HEK293 (cell line): Measurements from ENCODE around the gene PTMA.

Experiments used
- CTCF ChIP-seq: fragments of 450-650 bp; formaldehyde crosslinking; IDR thresholded peaks from 2 replicates; pipeline ENCODE4 v1.5.1; 2016; ENCODE audit warnings: missing biosample characterization, missing genetic modification characterization
- ZNF501 ChIP-seq: fragments of 450-650 bp; formaldehyde crosslinking; IDR thresholded peaks from 2 replicates; pipeline ENCODE4 v1.5.1; 2016; ENCODE audit warnings: missing biosample characterization, missing genetic modification characterization
- ZNF624 ChIP-seq: fragments of 450-650 bp; formaldehyde crosslinking; IDR thresholded peaks from 2 replicates; pipeline ENCODE4 v1.5.1; 2017; ENCODE audit warnings: missing biosample characterization, missing genetic modification characterization

DNA sequence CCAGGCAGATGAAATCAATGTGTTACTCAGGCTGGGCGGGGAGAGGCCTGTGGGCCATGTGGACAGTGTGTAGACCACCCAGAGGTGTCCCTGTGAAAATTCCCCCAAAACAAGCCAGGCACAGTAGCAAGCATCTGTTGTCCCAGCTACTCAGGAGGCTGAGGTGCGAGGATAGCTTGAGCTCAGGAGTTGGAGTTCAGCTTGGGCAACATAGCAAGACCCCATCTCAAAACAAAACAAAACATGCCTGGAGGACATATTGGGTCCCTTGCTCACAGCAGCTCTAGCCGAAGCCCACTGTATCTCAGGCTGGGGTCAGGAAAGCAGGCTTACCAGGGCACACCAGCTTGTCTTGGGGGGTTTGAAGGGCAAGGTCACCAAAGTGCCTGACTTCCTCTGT lies 4.3 kb upstream of the PTMA start:
- TF ChIP-seq CTCF (tag by site-specific recombination): no peak
- TF ChIP-seq ZNF501: no peak
- TF ChIP-seq ZNF624: no peak
